Brain microvascular endothelial cell (primary cell): ENCODE data around the gene ZKSCAN8.

ENCODE experiments used
- DNase-seq: peaks from one replicate; pipeline ENCODE4 v3.0.0-alpha.2; 2020
- H3K27ac ChIP-seq: fragments of 250-450 bp; sonication (Bioruptor Pico); 2 replicates; pipeline ENCODE4 v1.5.1; 2020; ENCODE audit warnings: mild to moderate bottlenecking, moderate library complexity
- H3K27me3 ChIP-seq: fragments of 250-450 bp; sonication (Bioruptor Pico); replicated peaks from 2 replicates; pipeline ENCODE4 v1.5.1; 2020; ENCODE audit warnings: mild to moderate bottlenecking
- H3K36me3 ChIP-seq: fragments of 250-450 bp; sonication (Bioruptor Pico); replicated peaks from 2 replicates; pipeline ENCODE4 v1.5.1; 2020; ENCODE audit warnings: mild to moderate bottlenecking
- H3K4me3 ChIP-seq: 2 replicates; pipeline ENCODE4 v1.5.1; 2011; ENCODE audit warnings: low read depth, mild to moderate bottlenecking, control low read depth, low read length, moderate library complexity
- in situ Hi-C: cut with HindIII; loops from 2 replicates; pipeline ENCODE4 v1.10.0; 2017; ENCODE audit warnings: low sequenced_read_pairs, low pct_ligation_motif_present
- TF ChIP-seq, protein P1 (sequence below): IDR thresholded peaks from 2 replicates; pipeline ENCODE4 v1.5.1; 2011; ENCODE audit warnings: low read depth, mild to moderate bottlenecking, moderate library complexity, low read length, control low read depth, inconsistent platforms; ENCODE audit errors: missing control alignments

ZKSCAN8 gene

DNA sequence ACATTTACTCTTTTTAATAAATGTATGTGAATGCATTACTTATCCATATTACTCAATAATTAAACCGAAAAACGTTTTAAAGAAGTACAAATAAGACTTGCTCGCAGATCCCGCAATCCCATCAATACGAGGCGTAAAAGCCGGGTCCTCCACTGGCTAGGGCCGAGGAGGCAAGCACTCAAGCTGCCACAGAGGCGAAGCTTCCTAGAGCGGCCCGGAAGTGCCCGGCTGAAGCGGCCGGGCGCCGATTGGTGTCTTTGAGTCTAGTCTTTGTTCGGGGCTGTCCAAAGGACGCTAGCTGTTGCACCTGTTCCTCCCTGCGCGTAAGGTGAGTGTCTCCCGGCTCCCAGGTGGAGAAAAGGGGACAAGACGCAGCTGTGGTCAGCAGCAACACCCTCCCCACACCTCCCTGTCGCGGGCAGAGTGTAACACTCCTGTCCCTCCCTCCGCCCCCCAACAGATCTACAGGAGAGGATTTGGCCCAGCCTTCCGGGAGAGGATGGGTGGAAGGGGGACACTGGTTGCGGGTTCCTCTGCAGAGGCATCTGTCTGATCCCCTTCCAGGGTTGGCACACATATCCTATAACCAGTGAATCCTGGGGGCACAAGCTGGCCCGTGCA, 17.2 kb upstream of the ZKSCAN8 start, which contains the start of gene ZSCAN16:
Gene ZSCAN16, plus strand, starts transcription at position 260 of the 621 bp plus-strand sequence. CDS start 835 bp downstream, outside the sequence.
- Histone ChIP-seq H3K36me3 (peaks cover 15% of the 10 kb centered on the region), H3K27me3 (no peaks in the 10 kb centered on the region), H3K27ac (no peak within 1 kb of the TSS), H3K4me3 (peak within 1 kb of the TSS; percentile 82)
- DNase-seq: peak; percentile 77
- TF ChIP-seq, protein P1, sequence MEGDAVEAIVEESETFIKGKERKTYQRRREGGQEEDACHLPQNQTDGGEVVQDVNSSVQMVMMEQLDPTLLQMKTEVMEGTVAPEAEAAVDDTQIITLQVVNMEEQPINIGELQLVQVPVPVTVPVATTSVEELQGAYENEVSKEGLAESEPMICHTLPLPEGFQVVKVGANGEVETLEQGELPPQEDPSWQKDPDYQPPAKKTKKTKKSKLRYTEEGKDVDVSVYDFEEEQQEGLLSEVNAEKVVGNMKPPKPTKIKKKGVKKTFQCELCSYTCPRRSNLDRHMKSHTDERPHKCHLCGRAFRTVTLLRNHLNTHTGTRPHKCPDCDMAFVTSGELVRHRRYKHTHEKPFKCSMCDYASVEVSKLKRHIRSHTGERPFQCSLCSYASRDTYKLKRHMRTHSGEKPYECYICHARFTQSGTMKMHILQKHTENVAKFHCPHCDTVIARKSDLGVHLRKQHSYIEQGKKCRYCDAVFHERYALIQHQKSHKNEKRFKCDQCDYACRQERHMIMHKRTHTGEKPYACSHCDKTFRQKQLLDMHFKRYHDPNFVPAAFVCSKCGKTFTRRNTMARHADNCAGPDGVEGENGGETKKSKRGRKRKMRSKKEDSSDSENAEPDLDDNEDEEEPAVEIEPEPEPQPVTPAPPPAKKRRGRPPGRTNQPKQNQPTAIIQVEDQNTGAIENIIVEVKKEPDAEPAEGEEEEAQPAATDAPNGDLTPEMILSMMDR: no peak
- in situ Hi-C loops: no loop called here

DNA sequence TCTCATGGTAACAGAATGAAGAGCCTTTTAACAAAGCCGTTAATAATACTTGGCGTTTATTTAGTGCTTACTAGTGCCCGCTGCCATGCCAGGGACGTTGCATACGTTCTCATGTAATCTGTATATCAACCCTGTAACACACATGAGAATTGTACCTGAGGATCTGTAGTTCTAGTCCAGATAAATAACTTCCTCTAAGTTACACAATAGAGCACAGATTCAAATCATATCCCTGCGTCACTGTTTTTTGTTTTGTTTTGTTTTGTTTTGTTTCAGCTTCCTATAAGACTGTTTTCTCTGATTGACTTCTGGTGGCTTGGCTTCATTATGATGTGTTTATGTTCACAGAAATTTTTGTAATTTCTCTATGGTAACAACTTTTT, 16.7 kb upstream of the ZKSCAN8 start:
- no peak for DNase-seq
- H3K36me3 ChIP-seq: peaks cover 20% of the 10 kb centered on the region
- H3K27ac ChIP-seq: no peak overlapping the region
- H3K27me3 ChIP-seq: no peaks in the 10 kb centered on the region
- H3K4me3 ChIP-seq: peak overlapping the region; percentile 82
- in situ Hi-C loops: no loop called here
- TF ChIP-seq, protein P1: no peak

DNA sequence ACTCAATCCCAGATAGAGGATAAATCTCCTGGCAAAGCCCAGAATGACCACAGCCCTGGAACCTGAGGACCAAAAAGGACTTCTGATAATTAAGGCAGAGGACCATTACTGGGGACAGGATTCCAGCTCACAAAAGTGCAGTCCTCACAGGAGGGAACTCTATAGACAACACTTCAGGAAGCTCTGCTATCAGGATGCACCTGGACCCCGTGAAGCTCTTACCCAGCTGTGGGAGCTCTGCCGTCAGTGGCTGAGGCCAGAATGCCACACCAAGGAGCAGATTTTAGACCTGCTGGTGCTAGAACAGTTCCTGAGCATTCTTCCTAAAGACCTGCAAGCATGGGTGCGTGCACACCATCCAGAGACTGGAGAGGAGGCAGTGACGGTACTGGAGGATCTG, 16.3 kb upstream of the ZKSCAN8 start:
- H3K27me3 ChIP-seq: no peaks in the 10 kb centered on the region
- peaks cover 18% of the 10 kb centered on the region for H3K36me3 ChIP-seq
- TF ChIP-seq, protein P1: no peak
- in situ Hi-C loops: no loop called here
- DNase-seq: no peak
- no peak overlapping the region for H3K27ac ChIP-seq
- no peak overlapping the region for H3K4me3 ChIP-seq

DNA sequence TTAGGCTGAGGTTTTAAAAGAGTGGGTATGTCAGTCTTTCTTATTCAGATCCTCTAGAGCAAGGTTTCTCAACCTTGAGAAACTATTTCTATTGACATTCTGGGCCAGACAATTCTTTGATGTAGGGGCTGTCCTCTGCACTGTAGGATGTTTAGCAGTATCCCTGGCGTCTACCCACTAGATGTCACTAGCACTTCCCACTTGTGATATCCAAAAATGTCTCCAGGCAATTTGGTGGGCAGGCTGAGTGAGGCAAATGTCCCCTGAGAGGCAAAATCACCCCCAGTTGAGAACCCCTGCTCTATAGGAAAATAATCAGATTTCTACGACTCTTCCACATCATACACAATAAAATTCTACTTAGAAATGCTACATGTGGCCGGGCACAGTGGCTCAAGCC, 7.7 kb upstream of the ZKSCAN8 start:
- in situ Hi-C loops: no loop called here
- no peaks in the 10 kb centered on the region for H3K27me3 ChIP-seq
- H3K36me3 ChIP-seq: peaks cover 13% of the 10 kb centered on the region
- peak; percentile 22 for DNase-seq
- no peak overlapping the region for H3K27ac ChIP-seq
- no peak overlapping the region for H3K4me3 ChIP-seq
- TF ChIP-seq, protein P1: peak; percentile 70

DNA sequence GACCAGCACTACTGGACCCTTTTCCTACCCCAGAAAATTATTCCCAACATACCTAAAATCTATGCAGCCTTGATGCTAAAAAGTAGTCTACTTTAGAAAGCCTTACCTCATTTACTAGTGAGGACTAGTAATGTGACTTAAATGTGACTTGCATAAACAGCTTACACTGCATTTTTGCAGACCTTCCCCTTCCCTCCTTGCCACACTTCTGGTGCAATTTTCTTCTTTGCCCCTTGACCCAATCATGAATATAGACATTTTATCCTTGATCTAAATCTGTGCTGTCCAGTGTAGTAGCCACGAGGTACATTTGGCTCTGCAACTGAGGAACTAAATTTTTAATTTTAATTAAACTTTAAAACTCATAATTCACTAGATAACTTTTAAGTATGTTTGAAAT, 7.0 kb upstream of the ZKSCAN8 start:
- Histone ChIP-seq H3K27me3 (no peaks in the 10 kb centered on the region), H3K36me3 (peaks cover 8% of the 10 kb centered on the region), H3K4me3 (no peak overlapping the region), H3K27ac (no peak overlapping the region)
- TF ChIP-seq, protein P1: no peak
- DNase-seq: no peak
- in situ Hi-C loops: no loop called here

DNA sequence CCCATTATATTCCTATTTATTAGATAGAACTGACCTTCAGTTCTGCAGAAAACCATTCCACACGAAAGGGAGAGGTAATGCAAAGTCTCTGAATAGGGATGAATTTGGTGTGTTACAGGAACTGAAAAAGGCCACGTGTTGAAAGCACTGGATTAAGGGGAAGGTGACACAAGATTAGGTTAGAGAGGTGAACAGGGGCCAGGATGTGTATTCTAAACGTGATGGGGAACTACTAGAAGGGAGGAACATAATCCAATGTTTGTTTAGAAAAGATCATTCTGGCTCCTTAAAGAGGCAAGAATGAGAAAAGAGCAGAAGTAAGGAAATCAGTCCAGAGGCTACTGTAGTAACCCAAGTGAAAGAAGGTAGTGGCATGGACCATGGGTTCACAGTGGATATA, 6.3 kb upstream of the ZKSCAN8 start:
- H3K36me3 ChIP-seq: peaks cover 4% of the 10 kb centered on the region
- TF ChIP-seq, protein P1: no peak
- in situ Hi-C loops: no loop called here
- no peak for DNase-seq
- H3K27me3 ChIP-seq: no peaks in the 10 kb centered on the region
- H3K4me3 ChIP-seq: peak overlapping the region; percentile 68
- no peak overlapping the region for H3K27ac ChIP-seq
